H1 (cell line): Measurements from ENCODE around the gene EPHB3. TPM values are rescaled to one million over a fixed set of nuclear protein-coding genes. Genes with fewer than 3 reads are reported as not detected.

ENCODE experiments used
- CTCF ChIA-PET: fragments of 300-600 bp; sonication (Branson Sonifier 250); formaldehyde crosslinking; loops from one replicate; lab custom pipeline; 2021; ENCODE audit not compliant: partially characterized antibody; lab: Charles Lee
- POLR2A ChIA-PET: fragments of 300-600 bp; sonication (Branson Sonifier 250); formaldehyde crosslinking; loops from one replicate; lab custom pipeline; 2021; ENCODE audit warnings: inconsistent platforms; ENCODE audit not compliant: partially characterized antibody; lab: Charles Lee
- DNase-seq, 2 experiments: peaks; one replicate each; pipeline versions ENCODE4 v3.0.0 to v3.0.0-alpha.2; 2010 to 2022; ENCODE audit warnings: low spot score in 2 of 2, low read depth in 1 of 2, mixed read lengths in 1 of 2
- FAIRE-seq: peaks from 2 replicates; lab custom pipeline; 2011; peaks lifted over from hg19 to GRCh38; lab: Jason Lieb, UNC
- H2AFZ ChIP-seq: 2 replicates; pipeline ENCODE4 v1.8.1; 2012; ENCODE audit warnings: low read length, inconsistent platforms
- H2AK5ac ChIP-seq: 2 replicates; pipeline ENCODE4 v1.6.1; 2013; ENCODE audit warnings: low read depth, low read length
- H2BK120ac ChIP-seq: replicated peaks from 2 replicates; pipeline ENCODE3; 2013; ENCODE audit warnings: low read depth, low read length, inconsistent platforms
- H2BK12ac ChIP-seq: 2 replicates; pipeline ENCODE4 v1.6.1; 2013; ENCODE audit warnings: low read depth, low read length
- H2BK15ac ChIP-seq: 2 replicates; pipeline ENCODE4 v1.6.1; 2013; ENCODE audit warnings: low read length
- H2BK20ac ChIP-seq: 2 replicates; pipeline ENCODE4 v1.6.1; 2013; ENCODE audit warnings: low read length
- H2BK5ac ChIP-seq: 2 replicates; pipeline ENCODE4 v1.6.1; 2013; ENCODE audit warnings: low read depth, low read length
- H3K14ac ChIP-seq: 2 replicates; pipeline ENCODE4 v1.6.1; 2013; ENCODE audit warnings: inconsistent platforms; ENCODE audit not compliant: insufficient read length
- H3K18ac ChIP-seq: 2 replicates; pipeline ENCODE4 v1.6.1; 2013; ENCODE audit warnings: low read length; ENCODE audit errors: extremely low read depth
- H3K23ac ChIP-seq: 2 replicates; pipeline ENCODE4 v1.6.1; 2013; ENCODE audit warnings: inconsistent platforms; ENCODE audit not compliant: insufficient read length
- H3K23me2 ChIP-seq: 2 replicates; pipeline ENCODE4 v1.6.1; 2013; ENCODE audit warnings: low read depth, low read length
- H3K27ac ChIP-seq: 2 replicates; pipeline ENCODE4 v1.6.1; 2011; ENCODE audit warnings: low read depth, low read length, inconsistent platforms
- H3K27me3 ChIP-seq, 4 experiments: replicated peaks in 1 of 4; 1 replicate in 1 of 4; 2 replicates in 3 of 4; pipeline versions ENCODE4 v1.6.1 to v1.8.1; 2011 to 2013; ENCODE audit warnings: low read length in 3 of 4, mild to moderate bottlenecking in 3 of 4, inconsistent platforms in 2 of 4, mixed read lengths in 2 of 4, moderate library complexity in 1 of 4; ENCODE audit not compliant: control insufficient read depth in 3 of 4, insufficient read depth in 3 of 4; ENCODE audit errors: extremely low read depth in 1 of 4
- H3K36me3 ChIP-seq, 4 experiments: 2 replicates each; pipeline versions ENCODE4 v1.6.1 to v1.8.1; 2011 to 2013; ENCODE audit warnings: mild to moderate bottlenecking in 4 of 4, low read length in 3 of 4, moderate library complexity in 2 of 4, control low read depth in 1 of 4, inconsistent platforms in 1 of 4; ENCODE audit not compliant: insufficient read depth in 4 of 4, control insufficient read depth in 2 of 4
- H3K4ac ChIP-seq: replicated peaks from 2 replicates; pipeline ENCODE3; 2013; ENCODE audit warnings: low read length, low read depth, mixed read lengths, inconsistent platforms; ENCODE audit not compliant: insufficient read length
- H3K4me1 ChIP-seq, 4 experiments: replicated peaks in 1 of 4; 1 replicate in 1 of 4; 2 replicates in 3 of 4; pipeline versions ENCODE4 v1.6.1 to v1.8.1; 2011 to 2013; ENCODE audit warnings: low read length in 3 of 4, inconsistent platforms in 2 of 4, mixed read lengths in 1 of 4; ENCODE audit not compliant: insufficient read depth in 4 of 4, control insufficient read depth in 3 of 4
- H3K4me2 ChIP-seq, 2 experiments: 2 replicates each; pipeline versions ENCODE4 v1.6.1 to v1.8.1; 2011 to 2013; ENCODE audit warnings: low read depth in 2 of 2, low read length in 2 of 2, control low read depth in 1 of 2, inconsistent platforms in 1 of 2, mild to moderate bottlenecking in 1 of 2; ENCODE audit not compliant: insufficient read depth in 1 of 2
- H3K4me3 ChIP-seq, 4 experiments: fragments of 200-600, 300-600 bp in 1 of 4; sonication (generic), shearing (Covaris generic), sonication (Bioruptor Twin) in 1 of 4; 2 replicates each; pipeline versions ENCODE4 v1.5.1 to v1.8.1; 2011 to 2016; ENCODE audit warnings: low read length in 4 of 4, low read depth in 3 of 4, control low read depth in 2 of 4, inconsistent platforms in 2 of 4, mild to moderate bottlenecking in 2 of 4, mixed read lengths in 1 of 4, moderate library complexity in 1 of 4; ENCODE audit not compliant: insufficient read depth in 2 of 4; ENCODE audit errors: extremely low read depth in 1 of 4
- H3K56ac ChIP-seq: replicated peaks from 2 replicates; pipeline ENCODE3; 2013; ENCODE audit warnings: low read depth, mild to moderate bottlenecking, mixed read lengths, low read length, inconsistent platforms; ENCODE audit not compliant: insufficient read length
- H3K79me1 ChIP-seq: 2 replicates; pipeline ENCODE4 v1.6.1; 2013; ENCODE audit warnings: low read depth, low read length, control low read depth
- H3K79me2 ChIP-seq, 2 experiments: 2 replicates each; pipeline versions ENCODE4 v1.6.1 to v1.8.1; 2012 to 2013; ENCODE audit warnings: low read length in 2 of 2, mild to moderate bottlenecking in 2 of 2, inconsistent platforms in 1 of 2; ENCODE audit not compliant: insufficient read depth in 2 of 2, control insufficient read depth in 1 of 2
- H3K9ac ChIP-seq, 4 experiments: replicated peaks in 1 of 4; 1 replicate in 1 of 4; 2 replicates in 3 of 4; pipeline versions ENCODE4 v1.6.1 to v1.8.1; 2011 to 2013; ENCODE audit warnings: low read depth in 3 of 4, low read length in 3 of 4, control low read depth in 2 of 4, mild to moderate bottlenecking in 2 of 4, moderate library complexity in 2 of 4, inconsistent platforms in 1 of 4; ENCODE audit errors: extremely low read depth in 1 of 4
- H3K9me3 ChIP-seq, 2 experiments: 2 replicates each; pipeline versions ENCODE4 v1.6.1 to v1.8.1; 2012 to 2013; ENCODE audit warnings: mild to moderate bottlenecking in 2 of 2, moderate library complexity in 2 of 2, control low read depth in 1 of 2, inconsistent platforms in 1 of 2, low read depth in 1 of 2, low read length in 1 of 2, mixed read lengths in 1 of 2; ENCODE audit not compliant: insufficient read depth in 2 of 2
- H4K20me1 ChIP-seq, 2 experiments: replicated peaks in 1 of 2; 2 replicates each; pipeline versions ENCODE3 to v1.8.1; 2011 to 2013; ENCODE audit warnings: inconsistent platforms in 2 of 2, low read length in 2 of 2, mild to moderate bottlenecking in 1 of 2; ENCODE audit not compliant: insufficient read depth in 2 of 2, control insufficient read depth in 1 of 2
- H4K5ac ChIP-seq: 2 replicates; pipeline ENCODE4 v1.6.1; 2013; ENCODE audit warnings: low read length, low read depth, mixed read lengths, inconsistent platforms; ENCODE audit not compliant: insufficient read length
- H4K8ac ChIP-seq: 2 replicates; pipeline ENCODE4 v1.8.0; 2013; ENCODE audit warnings: mild to moderate bottlenecking, moderate library complexity, low read length, inconsistent platforms; ENCODE audit not compliant: insufficient read depth; ENCODE audit errors: extremely low read depth
- H4K91ac ChIP-seq: replicated peaks from 2 replicates; pipeline ENCODE3; 2013; ENCODE audit warnings: low read length, mixed read lengths, inconsistent platforms; ENCODE audit not compliant: insufficient read length
- CBX8 ChIP-seq: fragments of 300-800, 300-1000 bp; sonication (generic); IDR thresholded peaks from 2 replicates; pipeline ENCODE4 v1.7.1; 2016; ENCODE audit warnings: low read depth, low read length, borderline replicate concordance
- GTF2F1 ChIP-seq: IDR thresholded peaks from 2 replicates; pipeline ENCODE4 v1.6.1; 2012; ENCODE audit warnings: low read depth, low read length, improper control_type of control experiment, borderline replicate concordance
- KDM1A ChIP-seq: fragments of 200-600, 300-600 bp; sonication (generic); IDR thresholded peaks from 2 replicates; pipeline ENCODE4 v1.7.1; 2016; ENCODE audit warnings: mild to moderate bottlenecking, low read length, borderline replicate concordance
- POLR2AphosphoS5 ChIP-seq: IDR thresholded peaks from 2 replicates; pipeline ENCODE4 v1.6.1; 2011; ENCODE audit warnings: low read depth, low read length
- RNF2 ChIP-seq: fragments of 200-900, 300-1000 bp; sonication (generic); IDR thresholded peaks from 2 replicates; pipeline ENCODE4 v1.7.1; 2016; ENCODE audit warnings: borderline replicate concordance, low read depth, mild to moderate bottlenecking, antibody characterized with exemption, low read length; ENCODE audit not compliant: poor library complexity, severe bottlenecking; ENCODE audit errors: missing control alignments
- SUZ12 ChIP-seq: fragments of 200-600 bp; sonication (generic); IDR thresholded peaks from 2 replicates; pipeline ENCODE4 v1.6.1; 2012; ENCODE audit warnings: mild to moderate bottlenecking, inconsistent platforms, low read length, moderate library complexity, mixed read lengths
- USF2 ChIP-seq: IDR thresholded peaks from 2 replicates; pipeline ENCODE4 v1.6.1; 2011; ENCODE audit warnings: low read length, improper control_type of control experiment
- YY1 ChIP-seq: IDR thresholded peaks from 2 replicates; pipeline ENCODE4 v1.6.1; 2011; ENCODE audit warnings: low read depth, mild to moderate bottlenecking, low read length
- ZNF274 ChIP-seq: IDR thresholded peaks from 2 replicates; pipeline ENCODE4 v1.7.0; 2012; ENCODE audit warnings: low read length, borderline replicate concordance; ENCODE audit errors: extremely low read depth
- WGBS, 2 experiments: shearing (Covaris generic) in 1 of 2; methylation state at CpG; one replicate each; pipeline versions ENCODE4 v1.1.6 to v1.1.7; 2013 to 2015; ENCODE audit warnings: low lambda C conversion rate in 2 of 2, mixed read lengths in 2 of 2, inconsistent platforms in 1 of 2, low coverage in 1 of 2, missing lambda C conversion rate in 1 of 2; ENCODE audit not compliant: insufficient replicate concordance in 2 of 2, insufficient coverage in 1 of 2, insufficient read length in 1 of 2; ENCODE audit errors: extremely low coverage in 1 of 2, missing lambda C conversion rate in 1 of 2; 5-methylcytosine and 5-hydroxymethylcytosine counted together
- polyA plus RNA-seq, 7 experiments: library from polyadenylated mRNA; depleted of rRNA in 3 of 7; stranded (reverse) in 5 of 7; unstranded in 2 of 7; fragments of >200 nt in 5 of 7; fragments of 200-250 nt in 2 of 7; gene quantifications; 1 replicate in 5 of 7; 2 replicates in 1 of 7; 4 replicates in 1 of 7; pipeline versions ENCODE4 v1.2.1 to v1.2.3, GENCODE V29; 2011 to 2013; ENCODE audit warnings: missing spikeins in 2 of 7, mixed read lengths in 2 of 7
- total RNA-seq: library from RNA; stranded (reverse); fragmentation: NEBNext Ultra II Directional; extraction: Animal tissue kit (Norgen Biotek cat#: 25700); gene quantifications from 2 replicates; pipeline ENCODE4 v1.2.1, GENCODE V29; 2021

EPHB3 gene
- total and polyA plus RNA-seq, 2 of the 8 experiments (the other 6 are each of a cell fraction or from before 2014, with no cell fraction given): 0.41 to 0.91 TPM

- FAIRE-seq (no peak), DNase-seq (peak in 1 of 2 experiments; percentile 66)
- no peak overlapping the region for H2BK15ac ChIP-seq
- peak overlapping the region; percentile 5 for H3K56ac ChIP-seq
- no peak overlapping the region for H4K8ac ChIP-seq
- H3K23ac ChIP-seq: no peak overlapping the region
- ChIA-PET CTCF (interaction anchor here (0.6 to 2.5 kb wide), 29 partner anchors 9 to 231 kb away, joined by 3 to 13 read pairs (median 4); no protein-coding TSS in a partner anchor), POLR2A (interaction anchor here (0.7 to 4.1 kb wide), 8 partner anchors 10 to 109 kb away, joined by 3 to 19 read pairs (median 3); partner anchors contain the start of gene MAGEF1)
- no peak overlapping the region for H4K91ac ChIP-seq
- H4K20me1 ChIP-seq: peaks cover 2 to 10% of the 10 kb centered on the region in 2 experiments
- no peak overlapping the region for H2AK5ac ChIP-seq
- H3K9ac ChIP-seq: no peak overlapping the region
- WGBS, 2 experiments: 7% methylated on average over 10 of the region's 14 CpGs; no CpG with 5 or more reads in 1 of the 2 experiments
- H2AFZ ChIP-seq: no peak overlapping the region
- H3K4me2 ChIP-seq: peak overlapping the region; percentile 72 to 82
- no peak overlapping the region for H3K18ac ChIP-seq
- H4K5ac ChIP-seq: no peak overlapping the region
- no peak overlapping the region for H2BK5ac ChIP-seq
- peaks cover 41 to 91% (median 82%) of the 10 kb centered on the region in 4 experiments for H3K27me3 ChIP-seq
- H3K9me3 ChIP-seq: no peaks in the 10 kb centered on the region
- H2BK20ac ChIP-seq: no peak overlapping the region
- no peak overlapping the region for H3K14ac ChIP-seq
- peaks cover 6 to 23% (median 15%) of the 10 kb centered on the region in 4 experiments for H3K4me1 ChIP-seq
- peak overlapping the region; percentile 26 to 67 (median 36); a peak in 6 of 8 replicates for H3K4me3 ChIP-seq
- no peak overlapping the region for H3K4ac ChIP-seq
- H2BK12ac ChIP-seq: peak overlapping the region; percentile 43; the same call in 1 of the 2 replicates
- H3K79me2 ChIP-seq: no peaks in the 10 kb centered on the region
- H3K23me2 ChIP-seq: peaks cover 16% of the 10 kb centered on the region; the same call in 1 of the 2 replicates
- no peak overlapping the region for H3K27ac ChIP-seq
- no peak overlapping the region for H2BK120ac ChIP-seq
- H3K36me3 ChIP-seq: no peaks in the 10 kb centered on the region
- no peaks in the 10 kb centered on the region for H3K79me1 ChIP-seq
- TF ChIP-seq YY1 (no peak), SUZ12 (peak; percentile 45; the same call in 1 of the 2 replicates), CBX8 (0 out of 2 replicates have a peak, but pooled peaks have one; percentile 16), ZNF274 (no peak), KDM1A (0 out of 2 replicates have a peak, but pooled peaks have one; percentile 17), USF2 (no peak), POLR2AphosphoS5 (no peak), RNF2 (peak; percentile 82), GTF2F1 (no peak)
Measured at GRCh38 chr3:184602372-184603150, 41.0 kb downstream of the EPHB3 start.
